ENCODE results near the gene TMEM243. TPM values are rescaled to one million over a fixed set of nuclear protein-coding genes. Genes with fewer than 3 reads are reported as not detected.

Gene TMEM243
- total and polyA plus RNA-seq, 8 donors = 4.3 to 68.8 (median 31.8) TPM

- Histone ChIP-seq H3K4me3 (no peak overlapping the region), H3K9me3 (no peaks in the 10 kb centered on the region), H3K36me3 (peaks cover 32 to 100% (median 97%) of the 10 kb centered on the region in 4 donors), H3K4me1 (peaks cover 0 to 12% (median 0%) of the 10 kb centered on the region in 4 donors), H3K27me3 (no peaks in the 10 kb centered on the region), H3K27ac (no peak overlapping the region)
- intact Hi-C loops (cut with DNase I; ENCODE audit: low total_unique reads) = no loop called here
- 63 to 88% (median 80%) methylated on average over 3 of the region's 3 CpGs for WGBS, 5 donors
- DNase-seq = no peak
- TF ChIP-seq EP300 (IDR thresholded peaks at IDR 0.05) = no peak
- TF ChIP-seq CTCF (IDR thresholded peaks at IDR 0.05) = no peak
- TF ChIP-seq POLR2AphosphoS5 (IDR thresholded peaks at IDR 0.05) = no peak
- no peak for TF ChIP-seq POLR2A (IDR thresholded peaks at IDR 0.05)
Observed at GRCh38 chr7:87190783-87191182, 28.7 kb downstream of the TMEM243 start.

- no peaks in the 10 kb centered on the region for H3K27me3 ChIP-seq
- H3K4me1 ChIP-seq = peaks cover 0 to 12% (median 0%) of the 10 kb centered on the region in 4 donors
- TF ChIP-seq POLR2AphosphoS5 (IDR thresholded peaks at IDR 0.05) (no peak), POLR2A (IDR thresholded peaks at IDR 0.05) (no peak), EP300 (IDR thresholded peaks at IDR 0.05) (no peak), CTCF (IDR thresholded peaks at IDR 0.05) (no peak)
- DNase-seq = no peak
- 94 to 100% (median 96%) methylated on average over 2 of the region's 2 CpGs for WGBS, 5 donors
- no peaks in the 10 kb centered on the region for H3K9me3 ChIP-seq
- no peak overlapping the region for H3K4me3 ChIP-seq
- H3K27ac ChIP-seq = no peak overlapping the region
- intact Hi-C loops (cut with DNase I; ENCODE audit: low total_unique reads) = no loop called here
- peaks cover 30 to 100% (median 97%) of the 10 kb centered on the region in 4 donors for H3K36me3 ChIP-seq
Observed at GRCh38 chr7:87188930-87189329, 30.6 kb downstream of the TMEM243 start.

DNA sequence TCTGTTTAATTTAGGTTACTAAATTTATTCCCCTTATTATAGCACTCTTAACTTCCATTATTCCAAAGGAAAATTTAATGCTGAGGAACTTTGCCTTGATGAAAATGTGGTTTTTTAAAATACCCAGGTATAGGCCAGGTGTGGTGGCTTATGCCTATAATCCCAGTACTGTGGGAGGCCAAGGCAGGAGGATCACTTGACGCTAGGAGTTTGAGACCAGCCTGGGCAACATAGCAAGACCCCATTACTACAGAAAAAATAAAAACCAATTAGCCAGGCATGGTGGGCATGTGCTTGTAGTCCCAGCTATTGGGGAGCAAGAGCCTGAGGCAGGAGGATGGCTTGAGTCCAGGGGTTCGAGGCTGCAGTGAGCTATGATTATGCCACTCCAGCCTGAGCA, 32.4 kb downstream of the TMEM243 start:
- Histone ChIP-seq H3K4me3 (no peak overlapping the region), H3K36me3 (peaks cover 40 to 100% (median 99%) of the 10 kb centered on the region in 4 donors), H3K27ac (no peak overlapping the region), H3K4me1 (peaks cover 0 to 12% (median 0%) of the 10 kb centered on the region in 4 donors), H3K9me3 (no peaks in the 10 kb centered on the region), H3K27me3 (no peaks in the 10 kb centered on the region)
- intact Hi-C loops (cut with DNase I; ENCODE audit: low total_unique reads) = no loop called here
- 94 to 100% (median 98%) methylated on average over 2 of the region's 2 CpGs for WGBS, 5 donors
- no peak for DNase-seq
- TF ChIP-seq POLR2AphosphoS5 (IDR thresholded peaks at IDR 0.05) (no peak), POLR2A (IDR thresholded peaks at IDR 0.05) (no peak), CTCF (IDR thresholded peaks at IDR 0.05) (no peak), EP300 (IDR thresholded peaks at IDR 0.05) (no peak)

- DNase-seq = no peak
- Histone ChIP-seq H3K27me3 (no peaks in the 10 kb centered on the region), H3K36me3 (peaks cover 44 to 93% (median 85%) of the 10 kb centered on the region in 4 donors), H3K4me1 (peaks cover 0 to 5% (median 0%) of the 10 kb centered on the region in 4 donors), H3K9me3 (no peaks in the 10 kb centered on the region), H3K27ac (no peak overlapping the region), H3K4me3 (no peak overlapping the region)
- TF ChIP-seq POLR2AphosphoS5 (IDR thresholded peaks at IDR 0.05) (no peak), CTCF (IDR thresholded peaks at IDR 0.05) (no peak), EP300 (IDR thresholded peaks at IDR 0.05) (no peak), POLR2A (IDR thresholded peaks at IDR 0.05) (no peak)
- WGBS, 5 donors = 93 to 97% (median 96%) methylated on average over 3 of the region's 3 CpGs
- intact Hi-C loops (cut with DNase I; ENCODE audit: low total_unique reads) = no loop called here
Observed at GRCh38 chr7:87179180-87179579, 40.4 kb downstream of the TMEM243 start.

Measured in stomach (tissue), 9 donors.